Lower lobe of right lung (tissue), 2 donors: Measurements from ENCODE around the gene RSPH6A. TPM values are rescaled to one million over a fixed set of nuclear protein-coding genes. Genes with fewer than 3 reads are reported as not detected.

Experiments used
- ATAC-seq, 2 donors: fragments of 200-7000 bp; cut with Tn5 transposase; one replicate each; pipeline ENCODE4 v1.9.1; 2020 to 2022; ENCODE audit warnings: mild to moderate bottlenecking in 2 of 2, moderate library complexity in 2 of 2
- DNase-seq: peaks from one replicate; pipeline ENCODE4 v3.0.0-alpha.2; 2020
- H3K27ac ChIP-seq: fragments of 200-600 bp; one replicate; pipeline ENCODE4 v1.8.0; 2022
- H3K27me3 ChIP-seq: fragments of 200-600 bp; one replicate; pipeline ENCODE4 v1.8.0; 2022; ENCODE audit warnings: low read depth
- H3K36me3 ChIP-seq: fragments of 200-600 bp; one replicate; pipeline ENCODE4 v1.8.0; 2022; ENCODE audit warnings: mild to moderate bottlenecking
- H3K4me1 ChIP-seq: fragments of 200-600 bp; one replicate; pipeline ENCODE4 v1.8.0; 2022
- H3K4me3 ChIP-seq: fragments of 200-600 bp; one replicate; pipeline ENCODE4 v1.8.0; 2022; ENCODE audit warnings: mild to moderate bottlenecking
- H3K9me3 ChIP-seq: fragments of 200-600 bp; one replicate; pipeline ENCODE4 v1.8.0; 2022
- CTCF ChIP-seq: fragments of 200-600 bp; IDR thresholded peaks from one replicate; pipeline ENCODE4 v1.8.0; 2022; ENCODE audit warnings: antibody characterized with exemption, mild to moderate bottlenecking
- intact Hi-C: fragments of 100-400 bp; cut with DNase I; formaldehyde crosslinking; loops from one replicate; pipeline ENCODE4 v1.11.0; 2022
- total RNA-seq: library from RNA; stranded (reverse); fragmentation: NEBNext Ultra II Directional; extraction: Animal tissue kit (Norgen Biotek cat#: 25700); gene quantifications from one replicate; pipeline ENCODE4 v1.2.1, GENCODE V29; 2021
- donor health status: DM: no; HTN: yes; CAD: no; lungs with severe emphysema.

RSPH6A gene
- total RNA-seq, 1 donor from 2014 or later, result 0.21 TPM

GRCh38 chr19:45780448-45781213 lies 34.5 kb downstream of the RSPH6A start:
- ATAC-seq (no peak), DNase-seq (no peak)
- Histone ChIP-seq H3K9me3 (no peaks in the 10 kb centered on the region), H3K4me3 (peak overlapping the region; percentile 55), H3K27ac (no peak overlapping the region), H3K36me3 (peaks cover 27% of the 10 kb centered on the region), H3K4me1 (peaks cover 34% of the 10 kb centered on the region), H3K27me3 (peaks cover 30% of the 10 kb centered on the region)
- intact Hi-C loops, result no loop called here
- no peak for TF ChIP-seq CTCF

- H3K4me1 ChIP-seq, result peaks cover 34% of the 10 kb centered on the region
- TF ChIP-seq CTCF, result no peak
- no peak overlapping the region for H3K27ac ChIP-seq
- H3K9me3 ChIP-seq, result no peaks in the 10 kb centered on the region
- ATAC-seq (no peak), DNase-seq (no peak)
- peak overlapping the region; percentile 55 for H3K4me3 ChIP-seq
- peaks cover 22% of the 10 kb centered on the region for H3K36me3 ChIP-seq
- intact Hi-C loops, result no loop called here
- peaks cover 25% of the 10 kb centered on the region for H3K27me3 ChIP-seq
These were observed 35.0 kb downstream of the RSPH6A start for GRCh38 chr19:45780146-45780447.

GRCh38 chr19:45779231-45780145 lies 35.6 kb downstream of the RSPH6A start:
- TF ChIP-seq CTCF, result peak; percentile 61
- ATAC-seq (peak; percentile 91 to 92), DNase-seq (peak; percentile 90)
- H3K36me3 ChIP-seq, result peaks cover 26% of the 10 kb centered on the region
- no peaks in the 10 kb centered on the region for H3K9me3 ChIP-seq
- intact Hi-C loops, result no loop called here
- H3K27me3 ChIP-seq, result peaks cover 18% of the 10 kb centered on the region
- H3K4me3 ChIP-seq, result peak overlapping the region; percentile 34
- no peak overlapping the region for H3K27ac ChIP-seq
- H3K4me1 ChIP-seq, result peaks cover 34% of the 10 kb centered on the region

- ATAC-seq (no peak), DNase-seq (no peak)
- peaks cover 18% of the 10 kb centered on the region for H3K27me3 ChIP-seq
- peaks cover 32% of the 10 kb centered on the region for H3K36me3 ChIP-seq
- intact Hi-C loops, result no loop called here
- TF ChIP-seq CTCF, result no peak
- H3K4me3 ChIP-seq, result no peak overlapping the region
- peaks cover 34% of the 10 kb centered on the region for H3K4me1 ChIP-seq
- H3K9me3 ChIP-seq, result no peaks in the 10 kb centered on the region
- no peak overlapping the region for H3K27ac ChIP-seq
These were observed 37.0 kb downstream of the RSPH6A start for GRCh38 chr19:45778010-45778661.

- ATAC-seq (no peak), DNase-seq (no peak)
- TF ChIP-seq CTCF, result no peak
- Histone ChIP-seq H3K4me3 (no peak overlapping the region), H3K4me1 (peaks cover 34% of the 10 kb centered on the region), H3K9me3 (no peaks in the 10 kb centered on the region), H3K36me3 (peaks cover 32% of the 10 kb centered on the region), H3K27me3 (peaks cover 21% of the 10 kb centered on the region), H3K27ac (no peak overlapping the region)
- intact Hi-C loops, result no loop called here
These were observed 37.6 kb downstream of the RSPH6A start for GRCh38 chr19:45777395-45777961.
